Measurements from ENCODE around the gene ISOC2. TPM values are rescaled to one million over a fixed set of nuclear protein-coding genes. Genes with fewer than 3 reads are reported as not detected.

ISOC2 gene
- total and polyA plus RNA-seq, 2 donors (not counting 3 experiments of a cell fraction or from before 2014, with no cell fraction given), result 49.3 to 68.7 TPM

GRCh38 chr19:55431183-55431582 lies 30.3 kb downstream of the ISOC2 start:
- FAIRE-seq (no peak), DNase-seq (ENCODE audit: low read depth, low spot score) (no peak)
- H3K27me3 ChIP-seq (ENCODE audit: control insufficient read depth in 2 of 2, insufficient read depth in 2 of 2, low read length in 2 of 2), result peaks cover 3% of the 10 kb centered on the region in 2 experiments
- dilution Hi-C loops (cut with MboI; ENCODE audit: extremely low pct_ligation_motif_present, low sequenced_read_pairs), result no loop called here
- ChIA-PET POLR2A (no interaction called here), CTCF (no interaction called here)
- H3K4me1 ChIP-seq (ENCODE audit: control insufficient read depth, extremely low read depth, insufficient read depth, low read length), result no peaks in the 10 kb centered on the region
- BruUV-seq (replicated peaks), result no TSS peak
- H2AFZ ChIP-seq (ENCODE audit: low read depth, low read length), result no peak overlapping the region
- no peaks in the 10 kb centered on the region for H3K9me1 ChIP-seq (replicated peaks; ENCODE audit: control insufficient read depth, extremely low read depth, insufficient read depth, low read length)
- H3K4me3 ChIP-seq (replicated peaks in 1 of 3; ENCODE audit: insufficient read depth in 1 of 3, low read depth in 1 of 3, low read length in 3 of 3), result no peak overlapping the region
- no peaks in the 10 kb centered on the region for H3K36me3 ChIP-seq (ENCODE audit: control insufficient read depth in 2 of 2, extremely low read depth in 1 of 2, insufficient read depth in 2 of 2, low read length in 2 of 2)
- intact Hi-C loops (cut with micrococcal nuclease), result no loop called here
- H3K27ac ChIP-seq (ENCODE audit: insufficient read depth, low read depth, low read length), result no peak overlapping the region
- TF ChIP-seq EZH2 (IDR thresholded peaks at IDR 0.05; ENCODE audit: borderline replicate concordance, low read depth, low read length, severe bottlenecking) (no peak), MAX (IDR thresholded peaks at IDR 0.05; ENCODE audit: insufficient read depth, insufficient read length) (no peak), JUN (IDR thresholded peaks at IDR 0.05; ENCODE audit: borderline replicate concordance, insufficient read depth, insufficient read length, low read depth) (no peak), GATA2 (IDR thresholded peaks at IDR 0.05; ENCODE audit: insufficient read depth, insufficient read length, low read depth, low read length) (no peak), POLR2A (IDR thresholded peaks at IDR 0.05; ENCODE audit: low read depth, low read length) (no peak), POLR2AphosphoS5 (IDR thresholded peaks at IDR 0.05; ENCODE audit: insufficient read depth, low read depth, low read length) (no peak), FOS (IDR thresholded peaks at IDR 0.05; ENCODE audit: borderline replicate concordance, insufficient read depth, low read length) (no peak), MYC (IDR thresholded peaks at IDR 0.05; ENCODE audit: low read depth, low read length) (no peak), CTCF (IDR thresholded peaks at IDR 0.05; ENCODE audit: extremely low read depth in 1 of 2, insufficient read depth in 1 of 2, low read depth in 1 of 2, low read length in 2 of 2) (no peak)
- no peaks in the 10 kb centered on the region for H4K20me1 ChIP-seq (replicated peaks; ENCODE audit: control insufficient read depth, extremely low read depth, insufficient read depth, low read length)
- H3K4me2 ChIP-seq (ENCODE audit: insufficient read depth, low read length), result no peak overlapping the region
- H3K9me3 ChIP-seq (replicated peaks; ENCODE audit: control insufficient read depth, insufficient read depth, low read length), result no peaks in the 10 kb centered on the region
- H3K79me2 ChIP-seq (ENCODE audit: control insufficient read depth, insufficient read depth, low read length), result no peaks in the 10 kb centered on the region
- H3K9ac ChIP-seq (replicated peaks; ENCODE audit: extremely low read depth, insufficient read depth, low read length), result no peak overlapping the region
